Measurements from ENCODE around the gene TACC3. TPM values are rescaled to one million over a fixed set of nuclear protein-coding genes. Genes with fewer than 3 reads are reported as not detected.

Gene TACC3
- total and polyA plus RNA-seq, 9 donors, result 2.1 to 10.4 (median 6.0) TPM

- no peaks in the 10 kb centered on the region for H3K4me1 ChIP-seq (ENCODE audit: insufficient read depth)
- no peak for TF ChIP-seq CTCF (IDR thresholded peaks at IDR 0.05)
- no peak for TF ChIP-seq POLR2A (IDR thresholded peaks at IDR 0.05)
- no peak for TF ChIP-seq EP300 (IDR thresholded peaks at IDR 0.05)
- no peaks in the 10 kb centered on the region for H3K9me3 ChIP-seq
- DNase-seq, result no peak
- no peaks in the 10 kb centered on the region for H3K36me3 ChIP-seq
- 53 to 80% (median 59%) methylated on average over 12 to 27 of the region's 28 CpGs for WGBS, 3 donors
- H3K27me3 ChIP-seq, result no peaks in the 10 kb centered on the region
- H3K27ac ChIP-seq, result no peak overlapping the region
- no peak overlapping the region for H3K4me3 ChIP-seq
- intact Hi-C loops (cut with DNase I), result no loop called here
Measured at GRCh38 chr4:1771555-1772305, 50.4 kb downstream of the TACC3 start.

- H3K4me3 ChIP-seq, result no peak overlapping the region
- no peak for TF ChIP-seq EP300 (IDR thresholded peaks at IDR 0.05)
- no peak for TF ChIP-seq POLR2A (IDR thresholded peaks at IDR 0.05)
- no peak for TF ChIP-seq CTCF (IDR thresholded peaks at IDR 0.05)
- no peaks in the 10 kb centered on the region for H3K27me3 ChIP-seq
- no peaks in the 10 kb centered on the region for H3K36me3 ChIP-seq
- no peaks in the 10 kb centered on the region for H3K9me3 ChIP-seq
- intact Hi-C loops (cut with DNase I), result no loop called here
- H3K4me1 ChIP-seq (ENCODE audit: insufficient read depth), result no peaks in the 10 kb centered on the region
- WGBS, 3 donors, result 72 to 84% (median 76%) methylated on average over 16 to 30 of the region's 30 CpGs
- H3K27ac ChIP-seq, result no peak overlapping the region
- no peak for DNase-seq
Measured at GRCh38 chr4:1772853-1773538, 51.7 kb downstream of the TACC3 start.

GRCh38 chr4:1773754-1774153 is 52.4 kb downstream of the TACC3 start:
- no peak overlapping the region for H3K27ac ChIP-seq
- H3K36me3 ChIP-seq, result no peaks in the 10 kb centered on the region
- no peaks in the 10 kb centered on the region for H3K4me1 ChIP-seq (ENCODE audit: insufficient read depth)
- WGBS, 3 donors, result 84 to 90% (median 87%) methylated on average over 9 to 10 of the region's 10 CpGs
- no peaks in the 10 kb centered on the region for H3K27me3 ChIP-seq
- H3K9me3 ChIP-seq, result no peaks in the 10 kb centered on the region
- no peak overlapping the region for H3K4me3 ChIP-seq
- intact Hi-C loops (cut with DNase I), result no loop called here
- no peak for DNase-seq
- TF ChIP-seq EP300 (IDR thresholded peaks at IDR 0.05) (no peak), POLR2A (IDR thresholded peaks at IDR 0.05) (no peak), CTCF (IDR thresholded peaks at IDR 0.05) (no peak)

- 81 to 84% (median 84%) methylated on average over 21 to 23 of the region's 23 CpGs for WGBS, 3 donors
- intact Hi-C loops (cut with DNase I), result no loop called here
- no peak overlapping the region for H3K27ac ChIP-seq
Measured at GRCh38 chr4:1775731-1776500, 54.6 kb downstream of the TACC3 start.

More at GRCh38 chr4:1775731-1776500, 54.6 kb downstream of the TACC3 start:
- no peak for DNase-seq
- Histone ChIP-seq H3K9me3 (no peaks in the 10 kb centered on the region), H3K4me1 (ENCODE audit: insufficient read depth) (no peaks in the 10 kb centered on the region), H3K27me3 (no peaks in the 10 kb centered on the region), H3K4me3 (no peak overlapping the region), H3K36me3 (no peaks in the 10 kb centered on the region)
- TF ChIP-seq POLR2A (IDR thresholded peaks at IDR 0.05), result no peak
- TF ChIP-seq EP300 (IDR thresholded peaks at IDR 0.05), result no peak
- no peak for TF ChIP-seq CTCF (IDR thresholded peaks at IDR 0.05)
